Measurements from ENCODE around the gene ADAM8.
"Not testable (repeated sequence)": the region's sequence is repeated elsewhere in the genome, so short reads cannot be mapped to it uniquely, and the experiment has no call there.

ADAM8 gene

GRCh38 chr10:133266056-133266795 is 10.4 kb downstream of the ADAM8 start:
- no peak for DNase-seq

DNA sequence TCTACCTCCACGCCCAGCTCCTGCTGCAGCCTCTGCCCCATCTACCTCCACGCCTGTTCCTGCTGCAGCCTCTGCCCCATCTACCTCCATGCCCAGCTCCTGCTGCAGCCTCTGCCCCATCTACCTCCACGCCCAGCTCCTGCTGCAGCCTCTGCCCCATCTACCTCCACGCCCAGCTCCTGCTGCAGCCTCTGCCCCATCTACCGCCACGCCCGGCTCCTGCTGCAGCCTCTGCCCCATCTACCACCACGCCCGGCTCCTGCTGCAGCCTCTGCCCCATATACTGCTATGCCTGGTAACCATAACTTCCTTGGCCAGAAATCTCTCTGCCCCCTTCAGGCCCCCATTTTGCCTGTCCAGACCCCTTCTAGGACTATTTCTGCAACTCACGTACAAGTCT is 11.6 kb downstream of the ADAM8 start:
- not testable (repeated sequence) for DNase-seq

GRCh38 chr10:133264461-133264860 is 12.2 kb downstream of the ADAM8 start:
- DNase-seq = no peak

- DNase-seq = no peak
Observed at GRCh38 chr10:133263674-133264073, 13.0 kb downstream of the ADAM8 start.

DNA sequence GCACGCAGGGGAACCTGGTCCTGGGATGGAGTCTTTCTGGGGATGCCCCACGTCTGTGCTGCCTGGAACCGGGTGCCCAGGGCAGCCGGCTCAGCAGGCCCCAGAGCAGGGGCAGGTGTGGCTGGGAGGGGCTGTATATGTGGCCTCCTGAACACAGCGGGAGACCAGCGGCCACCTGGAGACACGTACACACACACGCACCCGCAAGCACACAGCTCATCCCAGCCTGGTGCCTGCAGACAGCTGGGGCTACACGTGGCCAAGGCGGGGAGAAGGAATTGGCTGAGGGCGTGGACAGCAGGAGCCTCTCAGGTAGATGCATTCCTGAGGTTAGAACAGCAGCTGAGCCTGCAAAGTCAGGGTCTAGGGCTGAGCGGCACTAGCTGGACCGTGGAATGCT is 14.0 kb downstream of the ADAM8 start:
- DNase-seq = no peak

DNA sequence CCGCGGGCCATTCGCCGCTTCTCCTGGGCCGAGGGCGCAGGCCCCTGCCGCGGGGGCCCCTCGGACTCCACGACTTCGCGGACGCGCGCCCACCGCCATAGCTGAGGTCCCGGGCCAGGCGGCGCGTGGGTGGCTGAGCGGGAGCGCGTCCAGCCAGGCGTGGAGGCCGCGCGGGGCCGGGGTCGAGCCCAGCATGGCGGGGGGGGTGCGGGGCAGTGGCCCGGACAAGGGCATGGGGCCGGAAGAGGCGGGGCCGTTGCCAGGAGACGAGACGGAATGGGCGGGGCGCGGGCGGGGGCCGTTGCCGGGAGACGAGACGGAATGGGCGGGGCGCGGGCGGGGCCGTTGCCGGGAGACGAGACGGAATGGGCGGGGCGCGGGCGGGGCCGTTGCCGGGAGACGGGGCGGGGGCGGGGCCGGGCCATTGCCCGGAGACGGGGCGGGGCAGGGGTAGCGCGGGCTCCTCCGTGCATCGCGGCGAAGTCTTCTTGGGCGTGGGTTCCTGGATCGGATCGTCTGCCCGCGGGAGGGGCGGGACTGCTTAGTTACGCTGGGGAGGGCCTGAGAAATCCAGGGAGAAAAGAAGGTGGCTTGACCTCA is 14.8 kb downstream of the ADAM8 start:
- peak; percentile 62 for DNase-seq

- DNase-seq = peak; percentile 27
Observed at GRCh38 chr10:133260895-133261725, 15.6 kb downstream of the ADAM8 start.

DNA sequence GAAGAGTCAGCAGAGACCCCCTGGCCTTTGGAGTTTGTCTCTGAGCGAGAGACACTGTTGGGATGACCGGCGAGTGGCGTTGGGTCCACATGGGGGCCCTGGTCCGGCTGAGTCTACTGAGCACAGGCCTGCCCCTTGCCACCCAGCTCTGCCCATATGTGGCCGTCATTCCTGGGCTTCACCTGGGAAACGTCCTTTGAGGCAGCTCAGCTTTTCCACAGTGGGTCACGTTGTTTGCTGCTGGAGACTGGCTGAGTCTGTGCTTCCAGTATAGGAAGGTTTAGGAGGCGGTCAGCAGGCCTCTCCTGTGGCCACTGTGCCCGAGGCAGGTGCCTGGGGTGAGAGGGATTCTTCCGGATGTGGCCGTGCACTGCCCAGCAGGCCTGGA is 17.1 kb downstream of the ADAM8 start:
- no peak for DNase-seq

DNA sequence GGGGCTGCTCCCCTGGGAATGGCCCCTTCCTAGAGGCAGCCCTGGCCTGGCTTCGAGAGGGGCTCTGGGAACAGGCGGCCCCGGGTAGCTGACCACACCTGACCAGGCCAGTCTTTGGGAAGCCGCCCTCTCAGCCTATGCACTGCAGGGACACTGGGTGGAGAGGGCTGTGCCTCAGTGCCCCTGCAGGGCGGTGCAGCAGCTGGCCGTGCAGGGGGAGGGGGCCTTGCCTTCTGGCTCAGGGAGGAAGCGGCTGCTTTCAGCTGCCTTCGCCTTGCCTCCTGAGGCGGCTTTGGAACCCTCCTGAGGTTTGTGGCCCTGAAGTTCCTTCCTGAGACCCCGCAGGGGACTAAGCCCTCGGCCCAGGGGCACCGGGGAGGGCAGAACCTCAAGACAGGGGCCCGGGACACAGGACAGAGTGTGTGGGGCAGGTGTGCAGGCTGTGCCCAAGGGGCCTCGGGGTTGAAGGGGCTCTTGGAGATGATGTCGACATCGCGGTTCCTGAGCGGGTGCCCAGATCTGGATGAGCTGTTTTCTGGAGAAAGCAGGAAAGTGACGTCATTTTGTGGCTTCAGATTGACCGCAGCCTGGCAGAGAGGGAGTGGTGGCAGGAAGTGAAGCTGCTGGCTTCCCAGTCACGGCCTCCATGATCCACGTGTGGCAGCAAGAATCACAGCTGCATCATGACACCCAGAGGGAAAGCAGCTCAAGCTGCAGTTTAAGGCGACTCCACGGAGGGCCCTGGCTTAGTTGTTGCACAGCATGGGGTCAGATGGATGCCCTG is 17.7 kb downstream of the ADAM8 start:
- peak; percentile 99 for DNase-seq

- DNase-seq = no peak
Observed at GRCh38 chr10:133258066-133258817, 18.4 kb downstream of the ADAM8 start.

DNA sequence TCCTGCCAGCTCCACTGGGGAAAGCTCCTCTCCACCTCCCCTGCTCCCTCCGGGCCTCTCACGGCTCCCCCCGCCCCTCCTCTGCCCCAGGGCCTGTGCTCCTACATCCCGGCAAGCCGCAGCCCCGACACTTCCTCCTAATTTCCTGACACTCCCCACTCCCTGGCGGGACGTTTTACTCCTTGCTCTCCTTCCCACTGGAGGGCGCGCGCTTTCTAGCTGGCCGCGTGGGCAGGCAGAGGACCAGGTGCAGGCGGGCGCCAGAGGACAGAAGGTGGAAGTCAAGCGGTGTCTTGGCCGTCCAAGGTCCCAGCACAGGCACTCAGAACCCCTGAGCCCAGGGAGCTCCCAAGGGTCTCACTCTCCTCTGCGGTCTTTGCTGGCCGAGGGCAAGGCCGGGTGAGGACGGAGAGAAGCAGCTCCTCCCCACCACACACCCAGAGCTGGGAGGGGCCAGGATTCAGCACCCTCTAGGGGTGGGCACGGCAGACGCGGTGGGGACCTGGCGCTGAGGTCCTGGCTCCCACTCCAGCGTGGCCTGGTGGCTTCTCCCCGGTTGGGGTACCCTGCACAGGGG is 19.1 kb downstream of the ADAM8 start:
- DNase-seq = peak; percentile 67

GRCh38 chr10:133255323-133255722 is 21.3 kb downstream of the ADAM8 start:
- DNase-seq = no peak

GRCh38 chr10:133254421-133255120 is 22.1 kb downstream of the ADAM8 start:
- no peak for DNase-seq

GRCh38 chr10:133253361-133253955 is 23.2 kb downstream of the ADAM8 start:
- no peak for DNase-seq

DNA sequence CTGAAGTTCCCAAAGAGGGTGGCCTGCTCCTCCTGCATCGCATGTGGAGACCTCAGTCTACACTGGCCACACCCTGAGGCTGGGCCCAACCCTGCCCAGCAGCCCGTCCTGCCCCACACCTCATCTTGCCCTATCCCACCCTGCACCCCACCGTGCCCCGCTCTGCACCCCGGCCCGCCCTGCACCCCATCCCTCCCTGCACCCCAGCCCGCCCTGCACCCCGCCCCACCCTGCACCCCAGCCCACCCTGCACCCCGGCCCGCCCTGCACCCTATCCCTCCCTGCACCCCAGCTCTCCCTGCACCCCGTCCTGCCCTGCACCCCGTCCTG is 24.5 kb downstream of the ADAM8 start:
- DNase-seq = no peak

DNA sequence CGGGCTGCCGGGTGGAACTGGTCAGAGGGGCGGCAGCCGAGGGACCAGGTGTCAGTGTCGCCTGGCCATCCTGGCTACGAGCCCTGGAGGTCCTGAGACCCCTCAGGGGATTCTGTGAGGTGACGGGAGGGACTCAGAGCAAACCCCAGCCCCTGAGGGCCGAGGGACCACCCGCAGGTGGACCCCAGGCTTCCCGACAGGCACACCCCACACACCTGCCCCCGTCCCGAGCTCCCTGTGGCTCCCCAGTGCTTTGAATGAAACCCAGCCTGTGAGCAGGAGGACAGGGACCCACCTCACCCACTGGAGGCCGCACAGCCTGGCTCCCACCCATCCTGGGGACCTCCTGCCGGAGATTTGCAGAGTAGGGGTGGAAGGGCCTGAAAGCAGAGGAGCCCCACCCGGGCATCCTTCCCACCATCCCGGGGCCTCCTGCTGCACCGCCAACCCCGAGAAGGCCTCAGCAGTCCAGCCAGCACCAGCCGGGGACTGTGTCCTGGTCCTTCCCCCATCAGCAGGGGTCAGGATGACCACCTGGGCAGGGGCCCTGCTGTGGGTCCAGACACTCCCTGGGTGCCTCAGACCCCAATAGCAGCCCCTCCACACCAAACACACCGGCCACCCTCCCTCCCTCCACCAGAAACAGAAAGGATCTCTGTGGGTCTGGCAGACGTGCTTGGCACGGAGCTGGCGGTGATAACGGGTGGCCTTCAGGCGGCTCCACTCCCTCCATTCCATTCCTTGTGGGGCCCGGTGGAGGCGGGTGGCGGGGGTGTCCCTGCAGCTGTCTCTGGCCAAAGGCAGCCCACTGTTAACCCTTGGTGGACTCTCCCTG is 25.1 kb downstream of the ADAM8 start:
- no peak for DNase-seq

DNA sequence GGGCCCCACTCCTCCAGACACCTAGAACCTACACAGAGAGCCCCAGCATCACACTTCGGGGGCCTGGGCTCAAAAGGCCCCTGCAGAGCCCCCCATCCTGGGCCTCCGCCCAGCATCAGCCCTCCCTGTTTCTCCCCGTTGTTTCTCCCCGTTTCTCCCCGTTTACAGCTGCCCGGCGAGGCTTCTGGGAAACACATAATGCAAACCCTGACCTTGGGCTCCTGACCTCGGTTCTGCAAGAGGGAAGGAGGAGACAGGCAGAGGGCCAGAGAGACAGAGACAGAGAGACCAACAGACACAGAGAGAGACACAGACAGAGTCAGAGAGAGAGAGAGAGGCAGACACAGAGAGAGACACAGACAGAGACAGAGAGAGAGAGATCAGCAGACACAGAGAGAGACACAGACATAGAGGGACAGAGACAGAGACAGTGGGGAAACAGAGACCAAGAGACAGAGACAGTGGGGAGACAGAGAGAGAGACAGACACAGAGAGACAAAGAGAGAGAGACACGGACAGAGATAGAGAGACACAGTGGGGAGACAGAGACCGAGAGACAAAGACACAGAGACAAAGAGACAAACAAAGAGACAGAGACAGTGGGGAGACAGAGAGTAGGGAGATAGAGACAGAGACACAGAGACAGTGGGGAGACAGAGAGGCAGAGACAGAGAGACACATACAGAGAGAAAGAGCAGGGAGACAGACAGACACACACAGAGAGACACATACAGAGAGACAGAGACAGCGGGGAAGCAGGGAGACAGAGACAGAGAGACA is 26.5 kb downstream of the ADAM8 start:
- no peak for DNase-seq

DNA sequence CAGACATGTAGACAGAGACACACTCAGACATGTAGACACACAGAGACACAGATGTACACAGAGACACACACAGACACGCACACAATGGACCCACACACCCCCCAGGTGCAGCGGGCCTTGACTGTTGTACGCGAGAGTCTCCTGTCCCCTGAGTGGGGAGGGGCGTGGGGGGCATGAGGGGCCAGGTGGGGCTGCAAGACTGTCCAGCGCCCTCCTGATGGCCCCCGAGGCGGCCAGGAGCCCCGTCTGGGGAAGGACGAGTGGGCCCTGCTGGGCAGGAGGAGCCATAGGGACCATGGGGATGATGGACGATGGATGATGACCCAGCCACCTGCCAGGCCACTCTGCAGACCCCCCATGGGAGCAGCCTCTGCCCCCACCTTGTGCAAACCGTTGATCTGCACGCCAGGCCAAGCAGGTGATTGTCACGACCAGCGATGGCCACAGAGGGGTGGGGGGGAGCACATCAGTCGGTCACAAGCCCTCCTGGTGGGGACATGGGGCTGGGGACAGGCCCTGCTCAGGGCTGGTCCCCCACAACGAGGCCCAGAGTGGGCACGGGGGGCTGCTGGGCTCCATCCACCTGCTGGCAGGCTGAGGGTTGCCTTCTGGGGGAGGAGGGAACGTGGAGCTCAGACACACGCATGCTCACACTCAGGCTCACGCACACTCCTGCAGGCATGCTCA is 27.4 kb downstream of the ADAM8 start:
- no peak for DNase-seq

DNA sequence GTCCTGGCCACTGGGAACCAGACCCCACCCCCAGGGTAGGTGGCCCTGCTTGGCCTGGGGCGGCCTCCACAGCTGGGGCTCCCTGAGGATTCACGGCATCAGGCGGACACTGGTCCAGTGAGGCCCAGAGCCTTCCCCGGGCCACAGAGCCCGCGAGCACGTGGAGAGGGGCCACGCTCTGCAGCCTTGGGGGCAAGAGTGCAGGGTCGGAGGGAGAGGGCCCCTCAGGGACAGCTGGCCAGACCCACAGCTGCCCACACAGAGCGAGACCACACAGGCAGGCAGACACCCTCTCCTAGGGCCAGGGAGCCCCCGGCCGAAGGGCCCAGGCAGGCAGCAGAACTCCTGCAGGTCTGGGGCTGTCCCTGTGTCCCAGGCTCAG is 28.3 kb downstream of the ADAM8 start:
- DNase-seq = no peak
